Measurements from ENCODE around the gene LRRC8C. TPM values are rescaled to one million over a fixed set of nuclear protein-coding genes. Genes with fewer than 3 reads are reported as not detected.

Gene LRRC8C
- total RNA-seq, 1 donor from 2014 or later: 2.3 TPM

GRCh38 chr1:89727517-89728312 is 94.8 kb downstream of the LRRC8C start:
- Mint-ChIP-seq H3K4me3 (ENCODE audit: unreplicated experiment) (peak overlapping the region; percentile 43), H3K36me3 (ENCODE audit: low read depth, unreplicated experiment) (no peaks in the 10 kb centered on the region), H3K4me1 (ENCODE audit: low read depth, unreplicated experiment) (peaks cover 10% of the 10 kb centered on the region), H3K27me3 (ENCODE audit: low read depth, unreplicated experiment) (no peaks in the 10 kb centered on the region), H3K27ac (ENCODE audit: unreplicated experiment) (no peak overlapping the region), H3K9me3 (ENCODE audit: unreplicated experiment) (peaks cover 2% of the 10 kb centered on the region)
- Histone ChIP-seq H3K4me2 (ENCODE audit: low read length) (no peak overlapping the region), H2AFZ (ENCODE audit: low read depth, low read length) (no peak overlapping the region), H3K9me3 (ENCODE audit: insufficient read depth, low read depth, low read length) (no peaks in the 10 kb centered on the region), H3K9ac (ENCODE audit: low read length) (no peak overlapping the region), H3K4me1 (ENCODE audit: insufficient read depth, low read length) (peaks cover 12% of the 10 kb centered on the region), H4K20me1 (ENCODE audit: insufficient read depth, low read length) (no peaks in the 10 kb centered on the region), H3K27ac (ENCODE audit: low read depth, low read length) (no peak overlapping the region), H3K79me2 (ENCODE audit: insufficient read depth, low read length) (no peaks in the 10 kb centered on the region), H3K4me3 (ENCODE audit: insufficient read depth, low read depth, low read length) (no peak overlapping the region), H3K36me3 (ENCODE audit: insufficient read depth, low read length) (no peaks in the 10 kb centered on the region), H3K27me3 (ENCODE audit: insufficient read depth, low read length) (no peaks in the 10 kb centered on the region)
- DNase-seq (ENCODE audit: low read depth) (no peak), FAIRE-seq (no peak)
- TF ChIP-seq EZH2 (IDR thresholded peaks at IDR 0.05; ENCODE audit: insufficient read depth, low read length) (no peak), CTCF (IDR thresholded peaks at IDR 0.05; ENCODE audit: insufficient read depth, low read depth, low read length) (no peak)

- Histone ChIP-seq H3K4me3 (ENCODE audit: insufficient read depth, low read depth, low read length) (no peak overlapping the region), H3K36me3 (ENCODE audit: insufficient read depth, low read length) (no peaks in the 10 kb centered on the region), H3K4me2 (ENCODE audit: low read length) (no peak overlapping the region), H3K79me2 (ENCODE audit: insufficient read depth, low read length) (no peaks in the 10 kb centered on the region), H3K27me3 (ENCODE audit: insufficient read depth, low read length) (no peaks in the 10 kb centered on the region), H3K9me3 (ENCODE audit: insufficient read depth, low read depth, low read length) (no peaks in the 10 kb centered on the region), H4K20me1 (ENCODE audit: insufficient read depth, low read length) (no peaks in the 10 kb centered on the region), H2AFZ (ENCODE audit: low read depth, low read length) (no peak overlapping the region), H3K27ac (ENCODE audit: low read depth, low read length) (no peak overlapping the region), H3K9ac (ENCODE audit: low read length) (no peak overlapping the region), H3K4me1 (ENCODE audit: insufficient read depth, low read length) (peaks cover 12% of the 10 kb centered on the region)
- no peaks in the 10 kb centered on the region for H3K36me3 Mint-ChIP-seq (ENCODE audit: low read depth, unreplicated experiment)
- H3K27me3 Mint-ChIP-seq (ENCODE audit: low read depth, unreplicated experiment): no peaks in the 10 kb centered on the region
- H3K27ac Mint-ChIP-seq (ENCODE audit: unreplicated experiment): peak overlapping the region; percentile 59
- FAIRE-seq (no peak), DNase-seq (ENCODE audit: low read depth) (no peak)
- peaks cover 2% of the 10 kb centered on the region for H3K9me3 Mint-ChIP-seq (ENCODE audit: unreplicated experiment)
- no peak for TF ChIP-seq EZH2 (IDR thresholded peaks at IDR 0.05; ENCODE audit: insufficient read depth, low read length)
- no peak for TF ChIP-seq CTCF (IDR thresholded peaks at IDR 0.05; ENCODE audit: insufficient read depth, low read depth, low read length)
- peaks cover 10% of the 10 kb centered on the region for H3K4me1 Mint-ChIP-seq (ENCODE audit: low read depth, unreplicated experiment)
- H3K4me3 Mint-ChIP-seq (ENCODE audit: unreplicated experiment): no peak overlapping the region
Measured at GRCh38 chr1:89728381-89728780, 95.5 kb downstream of the LRRC8C start.

GRCh38 chr1:89732206-89732605 is 99.3 kb downstream of the LRRC8C start:
- H3K36me3 ChIP-seq (ENCODE audit: insufficient read depth, low read length): no peaks in the 10 kb centered on the region
- no peak overlapping the region for H3K4me2 ChIP-seq (ENCODE audit: low read length)
- no peaks in the 10 kb centered on the region for H3K27me3 ChIP-seq (ENCODE audit: insufficient read depth, low read length)
- no peak overlapping the region for H3K9ac ChIP-seq (ENCODE audit: low read length)
- no peaks in the 10 kb centered on the region for H3K9me3 ChIP-seq (ENCODE audit: insufficient read depth, low read depth, low read length)
- TF ChIP-seq EZH2 (IDR thresholded peaks at IDR 0.05; ENCODE audit: insufficient read depth, low read length): no peak
- no peak for TF ChIP-seq CTCF (IDR thresholded peaks at IDR 0.05; ENCODE audit: insufficient read depth, low read depth, low read length)
- no peaks in the 10 kb centered on the region for H3K4me1 Mint-ChIP-seq (ENCODE audit: low read depth, unreplicated experiment)
- H3K27ac ChIP-seq (ENCODE audit: low read depth, low read length): no peak overlapping the region
- H3K4me3 ChIP-seq (ENCODE audit: insufficient read depth, low read depth, low read length): no peak overlapping the region
- FAIRE-seq: no peak
- H3K4me3 Mint-ChIP-seq (ENCODE audit: unreplicated experiment): no peak overlapping the region
- no peak for DNase-seq (ENCODE audit: low read depth)
- H2AFZ ChIP-seq (ENCODE audit: low read depth, low read length): no peak overlapping the region
- no peaks in the 10 kb centered on the region for H3K4me1 ChIP-seq (ENCODE audit: insufficient read depth, low read length)
- H3K9me3 Mint-ChIP-seq (ENCODE audit: unreplicated experiment): no peaks in the 10 kb centered on the region
- H4K20me1 ChIP-seq (ENCODE audit: insufficient read depth, low read length): no peaks in the 10 kb centered on the region
- H3K27ac Mint-ChIP-seq (ENCODE audit: unreplicated experiment): no peak overlapping the region
- no peaks in the 10 kb centered on the region for H3K36me3 Mint-ChIP-seq (ENCODE audit: low read depth, unreplicated experiment)
- H3K79me2 ChIP-seq (ENCODE audit: insufficient read depth, low read length): no peaks in the 10 kb centered on the region
- peaks cover 4% of the 10 kb centered on the region for H3K27me3 Mint-ChIP-seq (ENCODE audit: low read depth, unreplicated experiment)

Measured in astrocyte (in vitro differentiated cells and primary cell).